ENCODE results near the gene THOP1. TPM values are rescaled to one million over a fixed set of nuclear protein-coding genes. Genes with fewer than 3 reads are reported as not detected.

THOP1 gene
- total RNA-seq, 1 experiment from 2014 or later = 143 TPM

- ChIA-PET CTCF (no interaction called here), POLR2A (no interaction called here)
- H3K9me3 ChIP-seq (ENCODE audit: control insufficient read depth, insufficient read depth, low read depth, low read length) = no peaks in the 10 kb centered on the region
- H3K36me3 ChIP-seq (ENCODE audit: control insufficient read depth, insufficient read depth, low read length) = no peaks in the 10 kb centered on the region
- H3K27ac ChIP-seq (ENCODE audit: low read length) = no peak overlapping the region
- BruUV-seq (replicated peaks) = no TSS peak
- H3K4me1 ChIP-seq (ENCODE audit: control insufficient read depth, insufficient read depth, low read length) = no peaks in the 10 kb centered on the region
- no peak for TF ChIP-seq POLR2AphosphoS5 (IDR thresholded peaks at IDR 0.05; ENCODE audit: low read depth, low read length)
- ATAC-seq (no peak), DNase-seq (ENCODE audit: low read depth, low spot score) (no peak)
- no peak overlapping the region for H3K4me3 ChIP-seq (ENCODE audit: low read depth in 2 of 2, low read length in 2 of 2)
- H3K27me3 ChIP-seq (ENCODE audit: control insufficient read depth, insufficient read depth, low read length) = no peaks in the 10 kb centered on the region
- intact Hi-C loops (cut with micrococcal nuclease; ENCODE audit: unreplicated experiment) = no loop called here
- in situ Hi-C loops (cut with HindIII; ENCODE audit: low pct_unique_long_range_greater_than_20kb, low sequenced_read_pairs) = no loop called here
Measured at GRCh38 chr19:2756477-2756876, 28.8 kb upstream of the THOP1 start.

- ChIA-PET POLR2A (no interaction called here), CTCF (no interaction called here)
- no peaks in the 10 kb centered on the region for H3K9me3 ChIP-seq (ENCODE audit: control insufficient read depth, insufficient read depth, low read depth, low read length)
- no peak overlapping the region for H3K27ac ChIP-seq (ENCODE audit: low read length)
- H3K4me1 ChIP-seq (ENCODE audit: control insufficient read depth, insufficient read depth, low read length) = no peaks in the 10 kb centered on the region
- in situ Hi-C loops (cut with HindIII; ENCODE audit: low pct_unique_long_range_greater_than_20kb, low sequenced_read_pairs) (no loop called here), intact Hi-C loops (cut with micrococcal nuclease; ENCODE audit: unreplicated experiment) (no loop called here)
- TF ChIP-seq TCF7L2 (IDR thresholded peaks at IDR 0.05; ENCODE audit: low read depth, low read length) = no peak
- TF ChIP-seq SIN3A (IDR thresholded peaks at IDR 0.05; ENCODE audit: borderline replicate concordance, insufficient read depth, low read depth, low read length) = no peak
- TF ChIP-seq POLR2AphosphoS5 (IDR thresholded peaks at IDR 0.05; ENCODE audit: low read depth, low read length) = no peak
- no peak for TF ChIP-seq CTCF (IDR thresholded peaks at IDR 0.05)
- no peak for TF ChIP-seq REST (IDR thresholded peaks at IDR 0.05; ENCODE audit: insufficient read depth in 1 of 2, low read depth in 2 of 2, low read length in 1 of 2)
- no peaks in the 10 kb centered on the region; the same call in 1 of the 2 replicates for H3K36me3 ChIP-seq (ENCODE audit: control insufficient read depth, insufficient read depth, low read length)
- H3K27me3 ChIP-seq (ENCODE audit: control insufficient read depth, insufficient read depth, low read length) = no peaks in the 10 kb centered on the region
- BruUV-seq (replicated peaks) = no TSS peak
- no peak for DNase-seq (ENCODE audit: low read depth, low spot score)
- no peak overlapping the region for H3K4me3 ChIP-seq (ENCODE audit: low read depth in 2 of 2, low read length in 2 of 2)
- no peak for ATAC-seq
Measured at GRCh38 chr19:2756921-2757881, 28.1 kb upstream of the THOP1 start.

Measured in Panc1 (cell line).